DOHH2 (cell line): Measurements from ENCODE around the gene WFDC10A.

Source experiments
- EZH2phosphoT487 ChIP-seq: fragments of 200-600 bp; sonication (generic); IDR thresholded peaks from 2 replicates; pipeline ENCODE4 v1.6.1; 2017; ENCODE audit warnings: borderline replicate concordance, mild to moderate bottlenecking, antibody characterized with exemption, low read length, moderate library complexity, mixed read lengths
- TF ChIP-seq, protein P1 (sequence below): fragments of 200-600 bp; sonication (generic); IDR thresholded peaks from one replicate; pipeline ENCODE4 v1.5.1; 2014; ENCODE audit warnings: antibody characterized with exemption, mild to moderate bottlenecking, low read depth, low read length; ENCODE audit not compliant: poor library complexity, severe bottlenecking

DNA sequence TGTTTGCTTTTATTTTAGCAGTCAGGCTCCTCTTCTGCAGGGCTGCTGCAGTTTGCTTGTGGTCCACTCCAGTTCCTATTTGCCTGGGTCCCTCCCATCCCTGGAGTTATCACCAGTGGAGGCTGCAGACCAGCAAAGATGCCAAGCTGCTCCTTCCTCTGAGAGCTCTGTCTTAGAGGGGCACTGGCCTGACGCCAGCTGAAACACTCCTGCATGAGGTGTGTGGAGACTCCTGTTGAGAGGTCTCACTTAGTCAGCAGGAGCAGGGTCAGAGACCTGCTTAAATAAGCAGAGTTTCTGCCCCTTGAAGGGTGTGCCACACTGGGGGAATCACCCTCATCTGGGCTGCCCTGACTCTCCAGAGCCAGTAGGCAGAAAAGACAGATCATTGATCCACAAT is 34.3 kb upstream of the WFDC10A start:
- TF ChIP-seq, protein P1, sequence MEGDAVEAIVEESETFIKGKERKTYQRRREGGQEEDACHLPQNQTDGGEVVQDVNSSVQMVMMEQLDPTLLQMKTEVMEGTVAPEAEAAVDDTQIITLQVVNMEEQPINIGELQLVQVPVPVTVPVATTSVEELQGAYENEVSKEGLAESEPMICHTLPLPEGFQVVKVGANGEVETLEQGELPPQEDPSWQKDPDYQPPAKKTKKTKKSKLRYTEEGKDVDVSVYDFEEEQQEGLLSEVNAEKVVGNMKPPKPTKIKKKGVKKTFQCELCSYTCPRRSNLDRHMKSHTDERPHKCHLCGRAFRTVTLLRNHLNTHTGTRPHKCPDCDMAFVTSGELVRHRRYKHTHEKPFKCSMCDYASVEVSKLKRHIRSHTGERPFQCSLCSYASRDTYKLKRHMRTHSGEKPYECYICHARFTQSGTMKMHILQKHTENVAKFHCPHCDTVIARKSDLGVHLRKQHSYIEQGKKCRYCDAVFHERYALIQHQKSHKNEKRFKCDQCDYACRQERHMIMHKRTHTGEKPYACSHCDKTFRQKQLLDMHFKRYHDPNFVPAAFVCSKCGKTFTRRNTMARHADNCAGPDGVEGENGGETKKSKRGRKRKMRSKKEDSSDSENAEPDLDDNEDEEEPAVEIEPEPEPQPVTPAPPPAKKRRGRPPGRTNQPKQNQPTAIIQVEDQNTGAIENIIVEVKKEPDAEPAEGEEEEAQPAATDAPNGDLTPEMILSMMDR, result no peak
- no peak for TF ChIP-seq EZH2phosphoT487
